ENCODE results near the gene STK32B. TPM values are rescaled to one million over a fixed set of nuclear protein-coding genes. Genes with fewer than 3 reads are reported as not detected.

The STK32B gene
- total and polyA plus RNA-seq, 9 of the 15 experiments (the other 6 are each of a cell fraction or from before 2014, with no cell fraction given): 0.03 to 0.20 (median 0.07) TPM; not detected in 2

DNA sequence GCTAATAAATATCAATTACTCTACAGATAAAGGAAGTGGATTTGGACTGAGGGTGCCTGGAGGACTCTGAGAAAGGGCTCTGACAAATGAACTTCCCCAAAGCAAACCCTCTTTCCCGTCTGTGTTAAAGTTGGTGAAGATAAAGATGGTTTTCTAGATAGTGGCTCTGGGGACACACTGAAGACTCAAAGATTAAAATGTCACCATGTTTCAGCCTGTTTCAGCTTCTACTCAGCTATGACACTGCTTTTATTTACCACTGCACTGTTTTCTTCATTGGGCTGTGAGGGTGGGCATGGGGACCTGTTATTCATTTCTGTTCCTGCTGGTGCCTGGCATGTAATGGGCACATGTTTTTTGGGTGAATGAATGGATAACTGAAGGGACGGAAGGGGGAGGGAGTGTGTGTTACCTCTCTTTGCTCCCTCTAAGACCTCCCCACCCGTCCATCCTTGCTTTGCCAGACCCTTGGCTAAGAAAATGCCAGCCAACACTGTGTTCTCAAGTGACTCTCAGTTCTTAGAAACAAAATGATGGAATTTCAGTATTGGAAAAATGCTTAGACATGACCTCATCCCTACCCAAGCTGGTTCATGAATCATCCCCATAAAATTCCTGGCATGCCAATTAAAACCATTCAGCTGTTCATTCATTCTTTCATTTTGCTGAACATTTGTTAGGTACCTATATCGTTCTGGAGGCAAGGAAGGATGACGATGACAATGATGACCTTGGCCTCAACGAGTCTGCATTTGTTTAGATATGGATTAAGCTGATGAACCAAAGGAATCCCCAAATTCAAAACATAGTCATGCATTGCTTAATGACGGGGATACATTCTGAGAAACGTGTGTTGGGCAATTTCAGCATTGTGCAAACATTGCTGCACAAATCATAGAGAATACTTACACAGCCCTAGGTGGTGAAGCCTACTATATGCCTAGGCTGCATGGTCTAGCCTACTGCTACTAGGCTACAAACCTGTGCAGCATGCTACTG lies 13.4 kb upstream of the STK32B start (continued):
- no peak for TF ChIP-seq BRF2 (IDR thresholded peaks at IDR 0.05; ENCODE audit: borderline replicate concordance, insufficient read depth, insufficient read length)
- no peak for TF ChIP-seq ZSCAN29 (IDR thresholded peaks at IDR 0.05)
- no peak for TF ChIP-seq ZZZ3 (IDR thresholded peaks at IDR 0.05)
- TF ChIP-seq ESRRB (CRISPR knock-in tag; IDR thresholded peaks at IDR 0.05; ENCODE audit: borderline replicate concordance): no peak
- TF ChIP-seq, protein P1, sequence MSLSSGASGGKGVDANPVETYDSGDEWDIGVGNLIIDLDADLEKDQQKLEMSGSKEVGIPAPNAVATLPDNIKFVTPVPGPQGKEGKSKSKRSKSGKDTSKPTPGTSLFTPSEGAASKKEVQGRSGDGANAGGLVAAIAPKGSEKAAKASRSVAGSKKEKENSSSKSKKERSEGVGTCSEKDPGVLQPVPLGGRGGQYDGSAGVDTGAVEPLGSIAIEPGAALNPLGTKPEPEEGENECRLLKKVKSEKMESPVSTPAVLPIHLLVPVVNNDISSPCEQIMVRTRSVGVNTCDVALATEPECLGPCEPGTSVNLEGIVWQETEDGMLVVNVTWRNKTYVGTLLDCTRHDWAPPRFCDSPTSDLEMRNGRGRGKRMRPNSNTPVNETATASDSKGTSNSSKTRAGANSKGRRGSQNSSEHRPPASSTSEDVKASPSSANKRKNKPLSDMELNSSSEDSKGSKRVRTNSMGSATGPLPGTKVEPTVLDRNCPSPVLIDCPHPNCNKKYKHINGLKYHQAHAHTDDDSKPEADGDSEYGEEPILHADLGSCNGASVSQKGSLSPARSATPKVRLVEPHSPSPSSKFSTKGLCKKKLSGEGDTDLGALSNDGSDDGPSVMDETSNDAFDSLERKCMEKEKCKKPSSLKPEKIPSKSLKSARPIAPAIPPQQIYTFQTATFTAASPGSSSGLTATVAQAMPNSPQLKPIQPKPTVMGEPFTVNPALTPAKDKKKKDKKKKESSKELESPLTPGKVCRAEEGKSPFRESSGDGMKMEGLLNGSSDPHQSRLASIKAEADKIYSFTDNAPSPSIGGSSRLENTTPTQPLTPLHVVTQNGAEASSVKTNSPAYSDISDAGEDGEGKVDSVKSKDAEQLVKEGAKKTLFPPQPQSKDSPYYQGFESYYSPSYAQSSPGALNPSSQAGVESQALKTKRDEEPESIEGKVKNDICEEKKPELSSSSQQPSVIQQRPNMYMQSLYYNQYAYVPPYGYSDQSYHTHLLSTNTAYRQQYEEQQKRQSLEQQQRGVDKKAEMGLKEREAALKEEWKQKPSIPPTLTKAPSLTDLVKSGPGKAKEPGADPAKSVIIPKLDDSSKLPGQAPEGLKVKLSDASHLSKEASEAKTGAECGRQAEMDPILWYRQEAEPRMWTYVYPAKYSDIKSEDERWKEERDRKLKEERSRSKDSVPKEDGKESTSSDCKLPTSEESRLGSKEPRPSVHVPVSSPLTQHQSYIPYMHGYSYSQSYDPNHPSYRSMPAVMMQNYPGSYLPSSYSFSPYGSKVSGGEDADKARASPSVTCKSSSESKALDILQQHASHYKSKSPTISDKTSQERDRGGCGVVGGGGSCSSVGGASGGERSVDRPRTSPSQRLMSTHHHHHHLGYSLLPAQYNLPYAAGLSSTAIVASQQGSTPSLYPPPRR (CRISPR knock-in tag; IDR thresholded peaks at IDR 0.05; ENCODE audit: borderline replicate concordance): no peak
- TF ChIP-seq ZSCAN32 (CRISPR knock-in tag; IDR thresholded peaks at IDR 0.05): 0 out of 2 replicates have a peak, but pooled peaks have one; percentile 50
- TF ChIP-seq ZFP30 (CRISPR knock-in tag; IDR thresholded peaks at IDR 0.05; ENCODE audit: borderline replicate concordance): no peak
- TF ChIP-seq KDM4B (IDR thresholded peaks at IDR 0.05; ENCODE audit: borderline replicate concordance in 2 of 2, low read depth in 1 of 2): no peak
- TF ChIP-seq, protein P2, sequence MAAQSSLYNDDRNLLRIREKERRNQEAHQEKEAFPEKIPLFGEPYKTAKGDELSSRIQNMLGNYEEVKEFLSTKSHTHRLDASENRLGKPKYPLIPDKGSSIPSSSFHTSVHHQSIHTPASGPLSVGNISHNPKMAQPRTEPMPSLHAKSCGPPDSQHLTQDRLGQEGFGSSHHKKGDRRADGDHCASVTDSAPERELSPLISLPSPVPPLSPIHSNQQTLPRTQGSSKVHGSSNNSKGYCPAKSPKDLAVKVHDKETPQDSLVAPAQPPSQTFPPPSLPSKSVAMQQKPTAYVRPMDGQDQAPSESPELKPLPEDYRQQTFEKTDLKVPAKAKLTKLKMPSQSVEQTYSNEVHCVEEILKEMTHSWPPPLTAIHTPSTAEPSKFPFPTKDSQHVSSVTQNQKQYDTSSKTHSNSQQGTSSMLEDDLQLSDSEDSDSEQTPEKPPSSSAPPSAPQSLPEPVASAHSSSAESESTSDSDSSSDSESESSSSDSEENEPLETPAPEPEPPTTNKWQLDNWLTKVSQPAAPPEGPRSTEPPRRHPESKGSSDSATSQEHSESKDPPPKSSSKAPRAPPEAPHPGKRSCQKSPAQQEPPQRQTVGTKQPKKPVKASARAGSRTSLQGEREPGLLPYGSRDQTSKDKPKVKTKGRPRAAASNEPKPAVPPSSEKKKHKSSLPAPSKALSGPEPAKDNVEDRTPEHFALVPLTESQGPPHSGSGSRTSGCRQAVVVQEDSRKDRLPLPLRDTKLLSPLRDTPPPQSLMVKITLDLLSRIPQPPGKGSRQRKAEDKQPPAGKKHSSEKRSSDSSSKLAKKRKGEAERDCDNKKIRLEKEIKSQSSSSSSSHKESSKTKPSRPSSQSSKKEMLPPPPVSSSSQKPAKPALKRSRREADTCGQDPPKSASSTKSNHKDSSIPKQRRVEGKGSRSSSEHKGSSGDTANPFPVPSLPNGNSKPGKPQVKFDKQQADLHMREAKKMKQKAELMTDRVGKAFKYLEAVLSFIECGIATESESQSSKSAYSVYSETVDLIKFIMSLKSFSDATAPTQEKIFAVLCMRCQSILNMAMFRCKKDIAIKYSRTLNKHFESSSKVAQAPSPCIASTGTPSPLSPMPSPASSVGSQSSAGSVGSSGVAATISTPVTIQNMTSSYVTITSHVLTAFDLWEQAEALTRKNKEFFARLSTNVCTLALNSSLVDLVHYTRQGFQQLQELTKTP (IDR thresholded peaks at IDR 0.05; ENCODE audit: low read depth in 1 of 2, partially characterized antibody in 2 of 2): no peak
- TF ChIP-seq DPF2 (IDR thresholded peaks at IDR 0.05): peak; percentile 85
- TF ChIP-seq ZNF408 (CRISPR knock-in tag; IDR thresholded peaks at IDR 0.05; ENCODE audit: low read depth): no peak
- TF ChIP-seq FOXA3 (CRISPR knock-in tag; conservative IDR thresholded peaks at IDR 0.05 in 1 of 2, IDR thresholded peaks at IDR 0.05 in 1 of 2): 0 out of 4 replicates have a peak, but pooled peaks of 1 of the 2 experiments have one; percentile 9
- no peak for TF ChIP-seq SIX5 (IDR thresholded peaks at IDR 0.05; ENCODE audit: borderline replicate concordance in 1 of 2, insufficient read depth in 1 of 2, low read depth in 1 of 2, low read length in 2 of 2)
